A673 (cell line): ENCODE data around the gene KCNK7.

Experiments
- EZH2 ChIP-seq: fragments of 200-600 bp; sonication (generic); IDR thresholded peaks from 2 replicates; pipeline ENCODE4 v1.6.1; 2017; ENCODE audit warnings: borderline replicate concordance, low read depth, mild to moderate bottlenecking, mixed read lengths, antibody characterized with exemption, low read length; ENCODE audit not compliant: poor library complexity, severe bottlenecking
- TF ChIP-seq, protein P1 (sequence below): fragments of 300-800, 200-600 bp; sonication (generic); conservative IDR thresholded peaks from 2 replicates; pipeline ENCODE4 v1.5.1; 2017; ENCODE audit warnings: low read depth, mild to moderate bottlenecking, antibody characterized with exemption, low read length, moderate library complexity, mixed read lengths

DNA sequence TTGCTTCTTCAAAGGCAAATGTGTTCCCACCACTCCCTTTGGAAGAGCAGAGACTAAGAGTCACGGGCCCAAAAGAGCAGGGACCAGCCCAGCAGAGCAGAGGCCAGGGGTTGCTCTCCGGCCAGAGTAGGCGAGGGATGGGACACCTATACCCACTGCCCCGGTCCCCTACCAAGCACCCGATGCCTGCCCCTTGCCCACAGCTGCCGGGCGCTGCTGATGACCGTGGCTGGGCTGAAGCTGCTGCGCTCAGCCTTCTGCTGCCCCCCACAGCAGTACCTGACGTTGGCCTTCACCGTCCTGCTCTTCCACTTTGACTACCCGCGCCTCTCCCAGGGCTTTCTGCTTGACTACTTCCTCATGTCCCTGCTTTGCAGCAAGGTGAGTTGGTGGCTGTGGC is 31.6 kb upstream of the KCNK7 start:
- TF ChIP-seq, protein P1, sequence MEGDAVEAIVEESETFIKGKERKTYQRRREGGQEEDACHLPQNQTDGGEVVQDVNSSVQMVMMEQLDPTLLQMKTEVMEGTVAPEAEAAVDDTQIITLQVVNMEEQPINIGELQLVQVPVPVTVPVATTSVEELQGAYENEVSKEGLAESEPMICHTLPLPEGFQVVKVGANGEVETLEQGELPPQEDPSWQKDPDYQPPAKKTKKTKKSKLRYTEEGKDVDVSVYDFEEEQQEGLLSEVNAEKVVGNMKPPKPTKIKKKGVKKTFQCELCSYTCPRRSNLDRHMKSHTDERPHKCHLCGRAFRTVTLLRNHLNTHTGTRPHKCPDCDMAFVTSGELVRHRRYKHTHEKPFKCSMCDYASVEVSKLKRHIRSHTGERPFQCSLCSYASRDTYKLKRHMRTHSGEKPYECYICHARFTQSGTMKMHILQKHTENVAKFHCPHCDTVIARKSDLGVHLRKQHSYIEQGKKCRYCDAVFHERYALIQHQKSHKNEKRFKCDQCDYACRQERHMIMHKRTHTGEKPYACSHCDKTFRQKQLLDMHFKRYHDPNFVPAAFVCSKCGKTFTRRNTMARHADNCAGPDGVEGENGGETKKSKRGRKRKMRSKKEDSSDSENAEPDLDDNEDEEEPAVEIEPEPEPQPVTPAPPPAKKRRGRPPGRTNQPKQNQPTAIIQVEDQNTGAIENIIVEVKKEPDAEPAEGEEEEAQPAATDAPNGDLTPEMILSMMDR, result no peak
- TF ChIP-seq EZH2, result no peak
